Small intestine (tissue), 7 donors: ENCODE results near the gene SGSM2. TPM values are rescaled to one million over a fixed set of nuclear protein-coding genes. Genes with fewer than 3 reads are reported as not detected.

Experiments
- DNase-seq, 2 donors: peaks; one replicate each; pipeline versions ENCODE4 v3.0.0 to v3.0.0-alpha.2; 2013
- FAIRE-seq: peaks from 2 replicates; lab custom pipeline; 2012; peaks lifted over from hg19 to GRCh38; lab: Jason Lieb, UNC
- H3K27ac ChIP-seq, 3 donors: one replicate each; pipeline ENCODE4 v1.5.1; 2013; ENCODE audit warnings: low read length in 2 of 3, mild to moderate bottlenecking in 2 of 3, control low read depth in 1 of 3, inconsistent platforms in 1 of 3, low read depth in 1 of 3, moderate library complexity in 1 of 3
- H3K27me3 ChIP-seq, 3 donors: one replicate each; pipeline ENCODE4 v1.6.1; 2013; ENCODE audit warnings: low read length in 3 of 3, inconsistent platforms in 1 of 3; ENCODE audit not compliant: control insufficient read depth in 3 of 3, insufficient read depth in 3 of 3
- H3K36me3 ChIP-seq, 3 donors: one replicate each; pipeline ENCODE4 v1.6.1; 2013; ENCODE audit warnings: low read length in 3 of 3, inconsistent platforms in 1 of 3, low read depth in 1 of 3, mild to moderate bottlenecking in 1 of 3, moderate library complexity in 1 of 3; ENCODE audit not compliant: control insufficient read depth in 3 of 3, insufficient read depth in 2 of 3
- H3K4me1 ChIP-seq, 3 donors: one replicate each; pipeline ENCODE4 v1.6.1; 2013; ENCODE audit warnings: low read length in 2 of 3, inconsistent platforms in 1 of 3, low read depth in 1 of 3, mild to moderate bottlenecking in 1 of 3, moderate library complexity in 1 of 3; ENCODE audit not compliant: control insufficient read depth in 3 of 3, insufficient read depth in 2 of 3
- H3K4me3 ChIP-seq, 3 donors: one replicate each; pipeline ENCODE4 v1.5.1; 2013; ENCODE audit warnings: low read length in 3 of 3, control low read depth in 1 of 3, inconsistent platforms in 1 of 3, low read depth in 1 of 3, mild to moderate bottlenecking in 1 of 3, moderate library complexity in 1 of 3
- H3K9me3 ChIP-seq, 2 donors: one replicate each; pipeline ENCODE4 v1.6.1; 2013; ENCODE audit warnings: low read depth in 1 of 2, low read length in 1 of 2; ENCODE audit not compliant: control insufficient read depth in 2 of 2, insufficient read depth in 1 of 2
- WGBS, 3 donors: extraction: QIAGEN DNeasy Blood & Tissue Kit; methylation state at CpG; one replicate each; pipeline ENCODE4 v1.1.7; 2013; 5-methylcytosine and 5-hydroxymethylcytosine counted together
- polyA plus RNA-seq, 4 donors: library from polyadenylated mRNA; stranded (reverse) in 3 of 4; unstranded in 1 of 4; fragments of 200-250 nt in 3 of 4; fragments of 120-200 nt in 1 of 4; gene quantifications; one replicate each; pipeline versions ENCODE4 v1.2.1 to v1.2.3, GENCODE V29; 2013
- donor health status: healthy with polysubstance abuse.
- donor health status: control.
- donor health status: control.
- donor health status: Bipolar disorder and iron deficiency.
- donor health status: healthy.

The SGSM2 gene
- polyA plus RNA-seq, 4 donors: 32.2 to 55.9 (median 40.3) TPM

DNA sequence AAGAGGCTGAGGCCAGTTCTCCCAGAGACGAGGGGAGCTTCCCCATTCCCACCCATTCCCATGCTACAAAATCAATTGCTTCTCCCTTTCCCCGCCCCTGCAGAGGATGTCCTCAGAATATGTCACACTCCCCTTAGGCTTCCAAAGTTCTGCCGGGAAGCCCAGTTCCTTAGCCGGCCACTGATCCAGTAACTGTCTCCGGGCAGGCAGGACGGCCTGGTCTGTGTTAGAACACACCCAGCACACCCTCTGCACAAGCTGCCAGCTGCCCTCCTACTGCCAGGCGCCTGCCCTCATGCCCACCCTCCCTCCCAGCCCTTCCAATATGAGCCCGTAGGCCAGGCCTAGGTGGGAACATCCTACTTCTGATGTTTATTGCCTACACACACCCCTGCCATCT is 31.1 kb downstream of the SGSM2 start:
- Histone ChIP-seq H3K9me3 (no peaks in the 10 kb centered on the region), H3K4me1 (no peaks in the 10 kb centered on the region), H3K27ac (no peak overlapping the region), H3K27me3 (no peaks in the 10 kb centered on the region), H3K4me3 (no peak overlapping the region), H3K36me3 (peaks cover 2 to 94% (median 2%) of the 10 kb centered on the region in 3 donors)
- FAIRE-seq (no peak), DNase-seq (no peak)
- 82 to 93% (median 83%) methylated on average over 8 of the region's 8 CpGs for WGBS, 3 donors

DNA sequence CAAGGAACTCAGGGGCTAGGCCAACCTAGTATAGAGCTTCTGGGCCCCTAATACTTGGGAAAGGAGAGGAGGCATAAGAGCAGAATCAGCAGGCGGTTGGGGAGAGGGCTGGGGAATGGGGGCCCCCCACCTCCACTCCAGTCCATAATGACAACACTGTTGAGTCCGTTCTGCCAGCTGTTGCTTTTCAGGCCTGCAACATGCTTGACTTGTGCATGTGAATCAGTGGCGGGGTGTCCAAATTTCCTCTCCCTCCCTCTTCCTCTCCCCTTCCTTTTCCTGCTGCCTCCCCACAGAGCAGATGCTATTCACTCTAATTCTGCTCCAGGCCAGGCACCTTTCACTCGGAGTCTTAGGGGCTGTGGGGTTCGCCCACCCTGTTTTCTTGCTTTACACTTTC is 31.7 kb downstream of the SGSM2 start:
- Histone ChIP-seq H3K27ac (no peak overlapping the region), H3K36me3 (peaks cover 2 to 92% (median 2%) of the 10 kb centered on the region in 3 donors)

DNA sequence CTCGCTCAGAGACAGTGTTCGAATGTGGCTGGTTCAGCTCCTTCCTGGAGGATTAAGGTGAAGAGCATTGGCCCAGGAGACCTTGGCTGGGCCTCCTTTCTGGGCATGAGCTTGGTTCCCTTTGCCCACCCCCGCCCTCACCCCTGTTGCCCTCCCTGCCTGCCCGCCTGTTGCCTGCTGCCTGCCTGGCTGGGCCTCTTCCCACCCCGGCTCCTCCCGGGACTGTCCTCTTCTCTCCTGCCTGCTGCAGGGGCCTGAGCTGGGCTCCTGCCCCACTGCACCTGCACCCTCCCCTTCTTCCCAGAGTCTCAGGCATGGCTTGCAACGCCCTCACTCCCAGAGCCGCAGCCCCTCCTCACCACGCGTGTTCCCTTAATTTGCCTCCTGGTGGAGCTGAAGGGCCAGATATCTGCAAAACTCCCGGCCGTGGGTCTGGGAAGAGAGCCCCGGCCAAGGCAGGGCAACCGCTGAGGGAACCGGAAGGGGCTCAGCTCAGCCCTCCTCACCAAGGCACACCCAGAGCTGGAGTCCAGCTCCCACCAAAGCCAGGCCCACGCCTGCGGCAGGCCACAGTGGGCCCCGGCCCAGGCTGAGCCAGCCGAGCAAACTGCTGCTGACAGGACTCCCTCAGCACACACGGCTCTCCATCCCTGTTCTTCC is 32.4 kb downstream of the SGSM2 start:
- H3K4me1 ChIP-seq: no peaks in the 10 kb centered on the region
- H3K36me3 ChIP-seq: peaks cover 2 to 92% (median 2%) of the 10 kb centered on the region in 3 donors
- DNase-seq (no peak), FAIRE-seq (no peak)
- H3K9me3 ChIP-seq: no peaks in the 10 kb centered on the region
- H3K27me3 ChIP-seq: no peaks in the 10 kb centered on the region
- no peak overlapping the region for H3K4me3 ChIP-seq
- no peak overlapping the region for H3K27ac ChIP-seq
- 68 to 91% (median 80%) methylated on average over 16 to 20 of the region's 20 CpGs for WGBS, 3 donors

More for the DNA sequence above, 31.7 kb downstream of the SGSM2 start:
- no peak for DNase-seq
- Histone ChIP-seq H3K4me1 (no peaks in the 10 kb centered on the region), H3K9me3 (no peaks in the 10 kb centered on the region), H3K27me3 (no peaks in the 10 kb centered on the region), H3K4me3 (no peak overlapping the region)
- WGBS, 3 donors: 72 to 92% (median 83%) methylated on average over 5 of the region's 5 CpGs
- no peak for FAIRE-seq

DNA sequence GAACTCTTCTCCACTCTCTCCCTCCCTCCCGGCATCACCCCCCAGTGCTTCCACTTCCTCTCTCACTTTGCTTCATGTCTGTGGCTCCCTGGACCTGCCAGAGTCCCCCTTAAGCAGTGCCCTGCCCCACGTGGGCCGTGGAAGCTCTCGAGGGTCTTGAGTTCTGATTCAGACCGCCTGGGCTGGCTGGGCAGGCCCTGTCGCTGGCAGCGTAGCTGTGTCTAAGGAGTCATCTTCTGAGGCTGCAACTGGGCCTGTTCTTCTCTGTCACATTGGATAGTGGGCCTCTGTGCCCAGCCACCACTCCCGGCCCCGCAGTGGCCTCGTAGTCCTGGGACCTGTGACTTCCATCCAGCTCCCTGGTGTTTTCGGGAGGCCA is 32.9 kb downstream of the SGSM2 start:
- DNase-seq (no peak), FAIRE-seq (no peak)
- H3K36me3 ChIP-seq: peaks cover 2 to 90% (median 2%) of the 10 kb centered on the region in 3 donors
- 89 to 94% (median 91%) methylated on average over 11 of the region's 11 CpGs for WGBS, 3 donors
- no peak overlapping the region for H3K27ac ChIP-seq
- H3K4me3 ChIP-seq: no peak overlapping the region
- no peaks in the 10 kb centered on the region for H3K4me1 ChIP-seq
- H3K9me3 ChIP-seq: no peaks in the 10 kb centered on the region
- H3K27me3 ChIP-seq: no peaks in the 10 kb centered on the region

DNA sequence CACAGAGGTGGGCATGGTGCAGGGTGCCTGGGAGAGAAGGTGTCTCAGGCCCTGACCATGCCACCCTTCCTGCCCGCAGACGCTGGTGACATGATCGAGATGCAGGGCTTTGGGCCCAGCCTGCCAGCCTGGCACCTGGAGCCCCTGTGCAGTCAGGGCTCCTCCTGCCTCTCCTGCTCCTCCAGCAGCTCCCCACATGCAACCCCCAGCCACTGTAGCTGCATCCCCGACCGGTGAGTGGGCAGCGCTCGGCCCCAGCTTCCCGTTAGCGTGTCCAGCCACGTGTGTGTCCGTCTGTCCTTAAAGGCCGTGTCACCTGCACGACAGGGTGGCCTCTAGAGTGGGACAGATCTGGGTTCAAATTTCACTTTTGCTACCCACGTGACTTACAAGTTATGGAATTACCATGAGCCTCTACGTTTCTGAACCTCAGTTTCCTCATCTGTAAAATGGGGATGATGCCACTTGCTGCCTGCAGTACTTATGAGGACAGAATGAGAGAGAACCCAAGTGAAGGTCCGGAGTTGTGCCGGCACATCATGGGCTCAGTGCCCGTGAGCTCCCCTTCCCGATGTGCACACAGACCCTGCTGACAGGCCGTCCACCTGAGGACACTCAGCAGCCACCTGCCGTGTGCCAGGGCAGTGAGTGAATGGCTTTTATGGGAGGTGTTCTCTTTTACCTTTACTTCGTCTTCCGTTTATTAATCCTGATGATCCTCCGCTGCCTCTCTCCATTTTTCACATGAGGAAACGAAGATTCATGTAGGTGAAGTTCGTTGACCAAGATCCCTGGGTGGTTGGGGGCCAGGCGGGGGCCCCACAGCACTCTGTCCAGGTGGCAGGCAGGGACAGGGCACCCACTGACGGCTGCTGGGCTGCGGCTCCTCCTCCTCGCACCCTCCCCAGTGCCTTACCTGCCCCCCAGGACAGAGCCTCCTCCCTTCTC is 34.2 kb downstream of the SGSM2 start:
- Histone ChIP-seq H3K36me3 (peaks cover 0 to 91% (median 2%) of the 10 kb centered on the region in 3 donors), H3K4me3 (no peak overlapping the region), H3K27me3 (no peaks in the 10 kb centered on the region), H3K9me3 (no peaks in the 10 kb centered on the region), H3K4me1 (no peaks in the 10 kb centered on the region), H3K27ac (no peak overlapping the region)
- DNase-seq: no peak
- whole genome bisulfite sequencing, 3 donors: 93 to 96% (median 95%) methylated on average over 30 of the region's 30 CpGs
- no peak for FAIRE-seq

DNA sequence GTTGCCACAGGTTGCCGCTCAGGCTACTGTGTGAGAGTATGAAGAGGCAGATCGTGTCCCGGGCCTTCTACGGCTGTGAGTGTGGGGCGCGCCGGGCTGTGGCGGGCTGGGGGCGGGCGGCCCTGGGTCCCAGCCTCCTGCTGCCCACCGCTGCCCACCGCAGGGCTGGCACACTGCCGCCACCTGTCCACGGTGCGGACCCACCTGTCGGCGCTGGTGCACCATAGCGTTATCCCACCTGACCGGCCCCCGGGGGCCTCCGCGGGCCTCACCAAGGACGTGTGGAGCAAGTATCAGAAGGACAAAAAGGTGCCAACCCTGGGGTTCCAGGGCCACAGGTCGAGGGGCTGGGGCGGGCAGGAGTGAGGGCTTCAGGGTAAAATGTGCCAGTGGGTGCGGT is 34.9 kb downstream of the SGSM2 start:
- DNase-seq (no peak), FAIRE-seq (no peak)
- H3K9me3 ChIP-seq: no peaks in the 10 kb centered on the region
- H3K27me3 ChIP-seq: no peaks in the 10 kb centered on the region
- 95 to 96% (median 96%) methylated on average over 25 to 26 of the region's 26 CpGs for WGBS, 3 donors
- H3K27ac ChIP-seq: no peak overlapping the region
- no peak overlapping the region for H3K4me3 ChIP-seq
- H3K36me3 ChIP-seq: peaks cover 0 to 91% (median 4%) of the 10 kb centered on the region in 3 donors
- H3K4me1 ChIP-seq: no peaks in the 10 kb centered on the region

DNA sequence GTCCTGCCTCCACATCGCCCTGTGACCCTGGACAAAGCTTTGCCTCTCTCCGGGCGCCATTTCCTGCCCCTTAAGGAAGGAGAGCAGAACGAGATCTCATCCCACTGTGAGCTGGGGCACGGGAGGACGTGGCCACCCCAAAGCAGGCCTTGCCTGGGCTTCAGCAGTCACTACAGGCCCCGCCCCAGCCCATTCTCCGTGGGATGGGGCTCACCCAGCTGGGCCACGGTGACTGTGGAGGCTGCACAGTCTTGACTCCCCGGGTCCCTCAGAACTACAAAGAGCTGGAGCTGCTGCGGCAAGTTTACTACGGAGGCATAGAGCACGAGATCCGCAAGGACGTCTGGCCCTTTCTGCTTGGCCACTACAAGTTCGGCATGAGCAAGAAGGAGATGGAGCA is 35.4 kb downstream of the SGSM2 start:
- Histone ChIP-seq H3K4me1 (no peaks in the 10 kb centered on the region), H3K9me3 (no peaks in the 10 kb centered on the region), H3K27ac (no peak overlapping the region), H3K4me3 (no peak overlapping the region), H3K36me3 (peaks cover under 1 to 91% (median 4%) of the 10 kb centered on the region in 3 donors), H3K27me3 (no peaks in the 10 kb centered on the region)
- FAIRE-seq (no peak), DNase-seq (no peak)
- 88 to 93% (median 90%) methylated on average over 16 of the region's 16 CpGs for WGBS, 3 donors

DNA sequence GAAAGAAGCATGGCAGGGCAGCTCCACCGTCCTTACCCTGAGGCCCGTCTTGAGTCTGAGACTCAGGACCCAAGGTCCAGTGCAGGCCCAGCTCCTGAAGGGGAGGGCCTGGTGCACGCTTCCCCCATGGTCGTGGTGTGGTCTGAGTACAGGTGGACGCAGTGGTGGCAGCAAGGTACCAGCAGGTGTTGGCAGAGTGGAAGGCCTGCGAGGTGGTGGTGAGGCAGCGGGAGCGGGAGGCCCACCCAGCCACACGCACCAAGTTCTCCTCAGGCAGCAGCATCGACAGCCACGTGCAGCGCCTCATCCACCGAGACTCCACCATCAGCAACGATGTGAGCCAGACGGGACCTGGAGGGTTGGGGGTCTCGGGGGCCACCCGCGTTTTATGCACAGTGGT is 35.9 kb downstream of the SGSM2 start:
- H3K27ac ChIP-seq: no peak overlapping the region
- no peaks in the 10 kb centered on the region for H3K27me3 ChIP-seq
- peaks cover 2 to 90% (median 4%) of the 10 kb centered on the region in 3 donors for H3K36me3 ChIP-seq
- no peak overlapping the region for H3K4me3 ChIP-seq
- H3K4me1 ChIP-seq: no peaks in the 10 kb centered on the region
- no peaks in the 10 kb centered on the region for H3K9me3 ChIP-seq
- WGBS, 3 donors: 93 to 94% (median 94%) methylated on average over 18 of the region's 18 CpGs
- FAIRE-seq (no peak), DNase-seq (no peak)
